Activated B cell treated with CpG ODN at 0.5 μM for 24 hours (primary cell): ENCODE data around the gene PALM3. TPM values are rescaled to one million over a fixed set of nuclear protein-coding genes. Genes with fewer than 3 reads are reported as not detected.
"Not testable (repeated sequence)": the region's sequence is repeated elsewhere in the genome, so short reads cannot be mapped to it uniquely, and the experiment has no call there.

Experiments used
- ATAC-seq: fragments of 200-7000 bp; cut with Tn5 transposase; one replicate; pipeline ENCODE4 v1.10.0; 2021; ENCODE audit warnings: low read depth, mild to moderate bottlenecking, moderate library complexity
- CTCF ChIA-PET: fragments of 350-600 bp; sonication (Branson Sonifier 250); formaldehyde crosslinking; loops from one replicate; lab custom pipeline; 2021; ENCODE audit warnings: antibody characterized with exemption; lab: Charles Lee
- POLR2A ChIA-PET: fragments of 350-600 bp; sonication (Branson Sonifier 250); formaldehyde crosslinking; loops from one replicate; lab custom pipeline; 2021; ENCODE audit warnings: antibody characterized with exemption; lab: Charles Lee
- DNase-seq: peaks from one replicate; pipeline ENCODE4 v3.0.0; 2022
- H3K27ac Mint-ChIP-seq: one replicate; pipeline ENCODE4 v1.8.0; 2020; ENCODE audit warnings: mixed read lengths
- H3K27me3 Mint-ChIP-seq: one replicate; pipeline ENCODE4 v1.8.0; 2021; ENCODE audit warnings: mixed read lengths
- H3K36me3 Mint-ChIP-seq: one replicate; pipeline ENCODE4 v1.8.0; 2021; ENCODE audit warnings: low read depth, mixed read lengths
- H3K4me1 Mint-ChIP-seq: one replicate; pipeline ENCODE4 v1.8.0; 2021; ENCODE audit warnings: mixed read lengths
- H3K4me3 Mint-ChIP-seq: one replicate; pipeline ENCODE4 v1.8.0; 2020; ENCODE audit warnings: mild to moderate bottlenecking, mixed read lengths
- H3K9me3 Mint-ChIP-seq: one replicate; pipeline ENCODE4 v1.8.0; 2020; ENCODE audit warnings: mixed read lengths
- CTCF ChIP-seq: fragments of 200-600 bp; IDR thresholded peaks from one replicate; pipeline ENCODE4 v1.8.0; 2022; ENCODE audit warnings: antibody characterized with exemption, mild to moderate bottlenecking
- intact Hi-C: fragments of 100-400 bp; cut with micrococcal nuclease; formaldehyde crosslinking; loops from one replicate; pipeline ENCODE4 v1.15.1; 2024
- total RNA-seq: library from RNA; stranded (reverse); gene quantifications from 2 replicates; pipeline ENCODE4 v1.2.3, GENCODE V29; 2022

PALM3 gene
- total RNA-seq, 1 donor from 2014 or later: not detected

GRCh38 chr19:14053032-14053431 is 8.8 kb downstream of the PALM3 start:
- DNase-seq (no peak), ATAC-seq (no peak)
- peaks cover 8% of the 10 kb centered on the region for H3K4me1 Mint-ChIP-seq
- peaks cover 13% of the 10 kb centered on the region for H3K27me3 Mint-ChIP-seq
- POLR2A ChIA-PET: interaction anchor here (0.6 to 0.9 kb wide), 2 partner anchors 47 to 150 kb away, joined by 3 read pairs; partner anchors contain the start of gene RFX1
- H3K4me3 Mint-ChIP-seq: no peak overlapping the region
- CTCF ChIA-PET: interaction anchor here (1.1 kb wide), 1 partner anchor 10 kb away, joined by 3 read pairs; no protein-coding TSS in a partner anchor
- intact Hi-C loops: no loop called here
- no peak for TF ChIP-seq CTCF
- no peaks in the 10 kb centered on the region for H3K9me3 Mint-ChIP-seq
- no peak overlapping the region for H3K27ac Mint-ChIP-seq
- H3K36me3 Mint-ChIP-seq: peaks cover 40% of the 10 kb centered on the region

GRCh38 chr19:14052470-14052869 is 9.4 kb downstream of the PALM3 start:
- CTCF ChIA-PET: interaction anchor here (1.1 kb wide), 1 partner anchor 9 kb away, joined by 3 read pairs; no protein-coding TSS in a partner anchor

GRCh38 chr19:14051980-14052379 is 9.9 kb downstream of the PALM3 start:
- no peak for ATAC-seq
- TF ChIP-seq CTCF: no peak

More at GRCh38 chr19:14052470-14052869, 9.4 kb downstream of the PALM3 start:
- H3K4me1 Mint-ChIP-seq: peaks cover 3% of the 10 kb centered on the region
- intact Hi-C loops: no loop called here
- H3K27ac Mint-ChIP-seq: no peak overlapping the region
- DNase-seq (no peak), ATAC-seq (no peak)
- H3K4me3 Mint-ChIP-seq: no peak overlapping the region
- H3K36me3 Mint-ChIP-seq: peaks cover 40% of the 10 kb centered on the region
- H3K9me3 Mint-ChIP-seq: no peaks in the 10 kb centered on the region
- H3K27me3 Mint-ChIP-seq: peaks cover 8% of the 10 kb centered on the region
- no peak for TF ChIP-seq CTCF
- POLR2A ChIA-PET: interaction anchor here (0.6 to 0.9 kb wide), 2 partner anchors 46 to 149 kb away, joined by 3 read pairs; partner anchors contain the start of gene RFX1

GRCh38 chr19:14050961-14051360 is 10.9 kb downstream of the PALM3 start:
- H3K9me3 Mint-ChIP-seq, DNase-seq, ATAC-seq, POLR2A ChIA-PET, H3K4me1 Mint-ChIP-seq, intact Hi-C loops, H3K4me3 Mint-ChIP-seq, H3K27ac Mint-ChIP-seq, H3K27me3 Mint-ChIP-seq: not testable (repeated sequence)
- H3K36me3 Mint-ChIP-seq: peaks cover 50% of the 10 kb centered on the region
- CTCF ChIA-PET: interaction anchor here (1.0 to 3.5 kb wide), 3 partner anchors 9 to 170 kb away, joined by 3 to 33 read pairs (median 3); partner anchors contain the start of gene IL27RA

More at GRCh38 chr19:14051980-14052379, 9.9 kb downstream of the PALM3 start:
- POLR2A ChIA-PET: no interaction called here
- no peak overlapping the region for H3K4me3 Mint-ChIP-seq
- CTCF ChIA-PET: interaction anchor here (1.1 kb wide), 1 partner anchor 8 kb away, joined by 3 read pairs; no protein-coding TSS in a partner anchor
- peaks cover 43% of the 10 kb centered on the region for H3K36me3 Mint-ChIP-seq
- DNase-seq: no peak
- H3K27ac Mint-ChIP-seq: no peak overlapping the region
- peaks cover 3% of the 10 kb centered on the region for H3K4me1 Mint-ChIP-seq
- H3K9me3 Mint-ChIP-seq: no peaks in the 10 kb centered on the region
- intact Hi-C loops: no loop called here
- H3K27me3 Mint-ChIP-seq: peaks cover 6% of the 10 kb centered on the region

GRCh38 chr19:14050512-14050911 is 11.4 kb downstream of the PALM3 start:
- Mint-ChIP-seq H3K4me1 (no peaks in the 10 kb centered on the region), H3K4me3 (no peak overlapping the region), H3K27me3 (no peaks in the 10 kb centered on the region), H3K27ac (no peak overlapping the region), H3K36me3 (peaks cover 54% of the 10 kb centered on the region), H3K9me3 (no peaks in the 10 kb centered on the region)
- DNase-seq (no peak), ATAC-seq (no peak)
- ChIA-PET CTCF (interaction anchor here (1.0 to 3.5 kb wide), 3 partner anchors 9 to 169 kb away, joined by 3 to 33 read pairs (median 3); partner anchors contain the start of gene IL27RA), POLR2A (interaction anchor here (0.7 kb wide), 1 partner anchor 117 kb away, joined by 8 read pairs; no protein-coding TSS in a partner anchor)
- intact Hi-C loops: no loop called here
- no peak for TF ChIP-seq CTCF
